SW480 (cell line): Measurements from ENCODE around the gene TSACC.

Experiments used
- DNase-seq: peaks from one replicate; pipeline ENCODE4 v3.0.0-alpha.2; 2016; ENCODE audit warnings: low spot score

Gene TSACC

GRCh38 chr1:156394082-156394481 lies 55.8 kb downstream of the TSACC start:
- DNase-seq: no peak

GRCh38 chr1:156394835-156395461 lies 56.6 kb downstream of the TSACC start:
- DNase-seq: no peak
